Ramos (cell line): ENCODE data around the gene EBF4.
"Not testable (repeated sequence)": the region's sequence is repeated elsewhere in the genome, so short reads cannot be mapped to it uniquely, and the experiment has no call there.

Experiments
- in situ Hi-C: fragments of 300-500 bp; cut with MboI; formaldehyde crosslinking; loops from one replicate; pipeline ENCODE4 v1.14.3; 2022; ENCODE audit warnings: low sequenced_read_pairs; ENCODE audit not compliant: unreplicated experiment

The EBF4 gene

GRCh38 chr20:2671977-2672376 lies 20.6 kb upstream of the EBF4 start:
- in situ Hi-C loops, result no loop called here

- in situ Hi-C loops, result no loop called here
Measured at GRCh38 chr20:2672446-2672845, 20.1 kb upstream of the EBF4 start.

- in situ Hi-C loops, result no loop called here
Measured at GRCh38 chr20:2673453-2673852, 19.1 kb upstream of the EBF4 start.

GRCh38 chr20:2680046-2680445 lies 12.5 kb upstream of the EBF4 start:
- in situ Hi-C loops, result no loop called here

GRCh38 chr20:2682040-2682439 lies 10.5 kb upstream of the EBF4 start:
- in situ Hi-C loops, result not testable (repeated sequence)

GRCh38 chr20:2684817-2685216 lies 7.8 kb upstream of the EBF4 start:
- in situ Hi-C loops, result not testable (repeated sequence)

- in situ Hi-C loops, result no loop called here
Measured at GRCh38 chr20:2687514-2687913, 5.1 kb upstream of the EBF4 start.

GRCh38 chr20:2688041-2688591 lies 4.5 kb upstream of the EBF4 start:
- in situ Hi-C loops, result no loop called here

GRCh38 chr20:2690213-2690612 lies 2.4 kb upstream of the EBF4 start:
- in situ Hi-C loops, result no loop called here

- in situ Hi-C loops, result no loop called here
Measured at GRCh38 chr20:2690718-2691117, 1.9 kb upstream of the EBF4 start.

GRCh38 chr20:2691127-2691526 lies 1.5 kb upstream of the EBF4 start:
- in situ Hi-C loops, result no loop called here

- in situ Hi-C loops, result no loop called here
Measured at GRCh38 chr20:2691663-2692035, 931 bp upstream of the EBF4 start.

- in situ Hi-C loops, result no loop called here
Measured at GRCh38 chr20:2692886-2693285, 306 bp downstream of the EBF4 start.

- in situ Hi-C loops, result no loop called here
Measured at GRCh38 chr20:2693286-2694007, 867 bp downstream of the EBF4 start.

GRCh38 chr20:2694008-2694471 lies 1.5 kb downstream of the EBF4 start:
- in situ Hi-C loops, result no loop called here

- in situ Hi-C loops, result no loop called here
Measured at GRCh38 chr20:2694519-2694918, 1.9 kb downstream of the EBF4 start.

- in situ Hi-C loops, result no loop called here
Measured at GRCh38 chr20:2695206-2695983, 2.8 kb downstream of the EBF4 start.

GRCh38 chr20:2695984-2696525 lies 3.5 kb downstream of the EBF4 start:
- in situ Hi-C loops, result not testable (repeated sequence)

- in situ Hi-C loops, result no loop called here
Measured at GRCh38 chr20:2696646-2697045, 4.1 kb downstream of the EBF4 start.

- in situ Hi-C loops, result no loop called here
Measured at GRCh38 chr20:2697768-2698167, 5.2 kb downstream of the EBF4 start.

GRCh38 chr20:2698186-2698817 lies 5.7 kb downstream of the EBF4 start:
- in situ Hi-C loops, result no loop called here
